GM10248 (cell line): ENCODE data around the gene VPS26B.
"Not testable (repeated sequence)": the region's sequence is repeated elsewhere in the genome, so short reads cannot be mapped to it uniquely, and the experiment has no call there.

Experiments used
- CTCF ChIA-PET: fragments of 300-600 bp; sonication (Branson Sonifier 250); formaldehyde crosslinking; extraction: SDS; loops from one replicate; lab custom pipeline; 2021; ENCODE audit warnings: antibody characterized with exemption; lab: Yijun Ruan, JAX
- POLR2A ChIA-PET: fragments of 350-650 bp; sonication (Branson Sonifier 250); formaldehyde crosslinking; extraction: SDS; loops from one replicate; lab custom pipeline; 2020; ENCODE audit warnings: antibody characterized with exemption; lab: Yijun Ruan, JAX
- DNase-seq: peaks from one replicate; pipeline ENCODE4 v3.0.0; 2012; ENCODE audit errors: extremely low spot score
- CTCF ChIP-seq: IDR thresholded peaks from 2 replicates; pipeline ENCODE4 v1.5.1; 2012; ENCODE audit warnings: mild to moderate bottlenecking, low read depth; ENCODE audit errors: extremely low read depth, missing control alignments, control extremely low read depth

VPS26B gene

GRCh38 chr11:134282121-134283045 lies 57.9 kb downstream of the VPS26B start:
- ChIA-PET POLR2A (no interaction called here), CTCF (no interaction called here)
- no peak for DNase-seq
- TF ChIP-seq CTCF = no peak

- DNase-seq = no peak
- ChIA-PET CTCF (interaction anchor here (1.5 to 4.7 kb wide), 2 partner anchors 6 to 23 kb away, joined by 3 to 18 read pairs; partner anchors contain the start of gene GLB1L3), POLR2A (no interaction called here)
- no peak for TF ChIP-seq CTCF
These were observed 59.2 kb downstream of the VPS26B start for GRCh38 chr11:134283461-134284230.

- CTCF ChIA-PET = interaction anchor here (1.5 to 4.7 kb wide), 2 partner anchors 7 to 24 kb away, joined by 3 to 18 read pairs; partner anchors contain the start of gene GLB1L3
- DNase-seq, POLR2A ChIA-PET: not testable (repeated sequence)
These were observed 59.9 kb downstream of the VPS26B start for GRCh38 chr11:134284349-134284748.

- no peak for TF ChIP-seq CTCF
- CTCF ChIA-PET = interaction anchor here (1.0 to 4.7 kb wide), 2 partner anchors 10 to 52 kb away, joined by 3 to 18 read pairs; partner anchors contain the start of gene GLB1L3
- no peak for DNase-seq
- POLR2A ChIA-PET = no interaction called here
These were observed 63.1 kb downstream of the VPS26B start for GRCh38 chr11:134287561-134287960.

GRCh38 chr11:134288486-134288885 lies 64.0 kb downstream of the VPS26B start:
- DNase-seq = no peak
- POLR2A ChIA-PET = no interaction called here
- no peak for TF ChIP-seq CTCF
- CTCF ChIA-PET = interaction anchor here (1.0 to 4.7 kb wide), 2 partner anchors 11 to 51 kb away, joined by 3 to 18 read pairs; partner anchors contain the start of gene GLB1L3

- ChIA-PET CTCF (no interaction called here), POLR2A (no interaction called here)
- TF ChIP-seq CTCF = no peak
- no peak for DNase-seq
These were observed 64.7 kb downstream of the VPS26B start for GRCh38 chr11:134289167-134289566.
